Urothelium cell line (cell line): ENCODE data around the gene TH.
"Not testable (repeated sequence)": the region's sequence is repeated elsewhere in the genome, so short reads cannot be mapped to it uniquely, and the experiment has no call there.

Source experiments
- DNase-seq: peaks from one replicate; pipeline ENCODE4 v3.0.0; 2011; ENCODE audit warnings: low spot score, mixed read lengths
- FAIRE-seq: peaks from 2 replicates; lab custom pipeline; 2011; peaks lifted over from hg19 to GRCh38; lab: Jason Lieb, UNC

TH gene

DNA sequence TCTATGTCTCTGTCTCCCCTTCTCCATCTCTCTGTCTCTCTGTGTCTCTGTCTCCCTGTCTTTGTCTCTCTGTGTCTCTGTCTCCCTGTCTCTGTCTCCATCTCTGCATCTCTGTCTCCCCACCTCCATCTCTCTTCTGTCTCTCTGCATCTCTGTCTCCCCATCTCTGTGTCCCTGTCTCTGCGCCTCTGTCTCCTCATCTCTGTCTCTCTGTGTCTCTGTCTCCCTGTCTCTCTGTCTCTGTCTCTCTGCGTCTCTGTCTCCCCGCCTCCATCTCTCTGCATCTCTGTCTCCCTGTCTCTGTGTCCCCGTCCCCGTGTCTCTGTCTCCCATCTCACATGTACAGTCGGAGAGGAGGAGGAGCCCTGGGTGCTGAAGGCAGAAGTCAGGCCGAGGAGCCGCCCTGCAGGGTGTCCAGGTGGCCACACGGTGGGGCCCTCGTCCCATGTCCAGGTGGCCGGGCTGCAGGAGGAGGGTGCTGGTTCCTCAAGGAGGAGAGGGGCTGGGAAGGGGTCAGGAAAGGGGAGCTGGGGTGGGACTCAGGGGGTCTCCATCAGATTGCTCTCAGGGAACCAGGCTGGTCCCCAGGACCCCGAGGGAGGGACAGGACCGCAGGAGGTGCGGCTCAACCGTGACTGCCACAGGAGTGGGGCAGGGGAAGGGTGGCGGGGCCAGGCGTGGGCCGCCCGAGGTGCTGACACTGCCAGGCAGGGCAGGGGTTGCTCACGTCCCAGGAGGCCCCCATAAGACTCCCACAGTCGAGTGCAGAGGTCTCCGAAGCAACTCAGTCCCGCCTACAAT lies 25.6 kb upstream of the TH start:
- FAIRE-seq (no peak), DNase-seq (peak; percentile 77)

DNA sequence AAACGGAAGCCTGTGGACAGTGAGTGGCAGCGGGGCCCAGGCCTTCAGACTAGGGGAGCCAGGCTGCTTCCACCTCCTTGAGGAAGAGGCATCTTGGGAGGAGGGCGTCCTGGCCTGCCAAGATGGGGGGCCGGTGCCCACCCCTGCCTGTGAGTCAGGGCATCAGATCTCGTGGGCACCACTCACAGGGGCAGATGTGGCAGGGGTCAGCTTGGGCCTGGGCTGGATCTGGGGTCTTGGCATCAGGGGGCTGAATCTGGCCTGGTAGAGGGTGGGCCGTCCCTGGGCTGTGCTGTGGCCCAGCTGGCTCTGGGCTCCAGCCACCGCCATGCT lies 24.1 kb upstream of the TH start:
- DNase-seq (no peak), FAIRE-seq (no peak)

DNA sequence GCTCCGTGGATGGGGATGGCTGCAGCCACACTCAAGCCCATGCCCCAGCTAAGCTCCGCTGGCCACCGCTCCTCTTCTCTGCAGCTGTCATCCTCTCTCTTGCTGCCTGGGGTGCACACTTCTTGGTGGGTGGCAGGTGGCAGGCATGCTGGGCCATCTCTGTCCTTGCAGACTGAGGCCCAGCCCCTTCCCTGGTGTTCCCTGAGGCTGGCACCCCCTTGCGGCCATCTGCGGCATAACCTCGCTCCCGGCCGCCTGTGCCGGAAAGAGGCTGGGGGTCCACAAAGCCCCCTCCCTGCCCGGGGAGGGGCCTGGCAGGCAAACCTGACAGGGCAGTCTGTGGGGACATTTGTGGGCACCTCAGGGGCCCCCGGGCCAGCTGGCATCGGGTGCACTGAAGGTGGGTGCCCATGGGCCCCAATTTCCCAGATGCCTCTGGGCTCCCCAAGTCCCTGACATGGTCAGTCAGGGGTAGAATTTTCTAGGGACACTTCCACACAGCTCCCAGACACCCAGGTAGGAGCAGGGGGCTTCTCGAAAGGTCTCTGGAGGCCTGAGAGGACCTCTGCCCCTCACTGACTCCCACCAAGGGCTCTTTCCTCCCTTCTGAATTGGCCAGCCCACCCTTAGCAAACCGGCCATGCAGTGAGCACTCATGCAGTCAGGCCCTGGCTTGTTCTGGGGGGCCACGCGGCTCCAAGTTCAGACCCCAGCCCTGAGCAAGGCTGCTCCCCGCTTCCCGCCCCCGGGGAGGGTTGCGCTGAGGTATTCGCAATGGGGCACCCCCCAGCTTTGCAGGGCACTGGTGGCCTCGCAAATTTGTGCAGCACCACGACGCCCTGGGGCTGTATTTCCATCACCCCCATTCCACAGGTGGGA lies 23.5 kb upstream of the TH start:
- peak; percentile 52 for DNase-seq
- no peak for FAIRE-seq

DNA sequence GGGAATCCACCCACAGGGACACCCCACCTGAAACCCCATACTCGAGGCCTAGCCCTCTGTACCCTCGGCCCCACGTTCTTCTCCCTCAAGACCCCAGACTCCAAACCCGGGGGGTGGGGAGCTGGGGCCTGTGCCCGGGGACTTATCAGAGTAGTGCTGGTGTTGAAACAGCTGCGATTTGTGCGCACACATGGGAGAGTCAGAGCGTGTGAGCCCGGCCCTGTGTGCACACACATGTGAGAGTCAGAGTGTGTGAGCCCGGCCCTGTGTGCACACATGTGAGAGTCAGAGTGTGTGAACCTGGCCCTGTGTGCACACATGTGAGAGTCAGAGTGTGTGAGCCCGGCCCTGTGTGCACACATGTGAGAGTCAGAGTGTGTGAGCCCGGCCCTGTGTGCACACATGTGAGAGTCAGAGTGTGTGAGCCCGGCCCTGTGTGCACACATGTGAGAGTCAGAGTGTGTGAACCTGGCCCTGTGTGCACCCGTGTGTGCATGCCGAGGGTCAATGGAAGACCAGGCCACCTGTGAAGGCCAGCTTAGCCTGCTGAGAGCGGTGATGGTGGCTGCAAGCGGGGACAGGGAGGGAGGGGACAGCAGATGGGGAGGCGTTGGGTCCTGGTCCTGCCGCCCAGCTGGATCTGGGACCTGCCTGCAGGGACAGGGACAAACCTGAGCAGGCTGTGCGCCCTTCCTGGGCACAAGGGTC lies 22.4 kb upstream of the TH start:
- not testable (repeated sequence) for DNase-seq, FAIRE-seq

DNA sequence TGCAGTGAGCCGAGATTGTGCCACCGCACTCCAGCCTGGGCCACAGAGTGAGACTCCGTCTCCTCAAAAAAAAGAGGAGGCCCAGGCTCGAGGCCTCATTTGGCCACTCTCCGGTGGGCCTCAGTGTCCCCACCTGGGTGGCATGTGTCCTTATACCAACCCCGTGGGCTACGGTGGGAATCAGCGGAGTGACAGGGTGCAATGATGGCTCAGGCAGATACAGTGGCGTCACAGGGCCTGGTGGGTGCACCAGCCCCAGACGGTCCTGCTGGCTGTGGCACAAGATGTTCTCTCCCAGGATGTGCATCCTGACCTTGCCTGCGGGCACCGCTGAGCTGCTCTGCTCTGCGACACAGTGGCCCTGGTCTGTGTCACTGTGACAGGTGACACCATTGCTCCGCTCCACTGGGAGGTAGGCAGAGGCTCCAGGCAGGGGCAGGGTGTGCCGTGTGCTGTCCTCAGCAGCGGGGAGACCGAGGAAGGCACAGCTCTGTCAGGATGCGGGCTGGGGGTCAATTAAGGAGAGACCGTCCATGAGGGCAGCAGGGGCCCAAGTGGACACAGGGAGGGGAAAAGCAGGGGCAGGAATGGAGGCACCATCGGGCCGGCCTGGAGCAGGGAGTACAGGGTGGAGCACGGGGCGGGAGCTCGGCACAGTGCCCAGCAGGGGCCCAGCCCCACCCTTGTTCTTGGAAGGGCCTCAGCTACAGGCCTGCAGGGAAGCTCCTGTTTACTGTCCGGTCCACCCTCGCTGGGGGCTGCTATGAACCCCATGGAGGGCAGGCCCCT lies 21.7 kb upstream of the TH start:
- no peak for FAIRE-seq
- no peak for DNase-seq

DNA sequence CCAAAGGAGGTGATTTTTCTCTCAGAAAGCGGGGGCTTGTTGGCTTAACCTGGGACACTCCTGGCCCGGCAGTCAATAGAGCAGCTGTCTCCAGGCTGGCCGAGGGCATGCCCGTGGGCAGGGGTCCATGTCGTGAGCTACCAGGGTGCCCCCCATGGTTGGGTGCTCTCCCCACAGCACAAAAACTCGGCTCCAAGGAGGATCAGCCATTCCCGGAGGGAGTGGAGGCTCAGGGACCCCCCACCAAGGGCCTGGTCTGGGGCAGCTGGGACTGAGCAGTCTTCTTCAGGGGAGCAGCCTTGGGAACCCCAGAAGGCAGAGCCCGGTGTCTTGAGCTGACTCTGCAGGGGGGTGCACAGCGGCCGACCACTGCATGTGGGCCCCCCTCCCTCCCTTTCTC lies 20.8 kb upstream of the TH start:
- no peak for DNase-seq
- FAIRE-seq: no peak

DNA sequence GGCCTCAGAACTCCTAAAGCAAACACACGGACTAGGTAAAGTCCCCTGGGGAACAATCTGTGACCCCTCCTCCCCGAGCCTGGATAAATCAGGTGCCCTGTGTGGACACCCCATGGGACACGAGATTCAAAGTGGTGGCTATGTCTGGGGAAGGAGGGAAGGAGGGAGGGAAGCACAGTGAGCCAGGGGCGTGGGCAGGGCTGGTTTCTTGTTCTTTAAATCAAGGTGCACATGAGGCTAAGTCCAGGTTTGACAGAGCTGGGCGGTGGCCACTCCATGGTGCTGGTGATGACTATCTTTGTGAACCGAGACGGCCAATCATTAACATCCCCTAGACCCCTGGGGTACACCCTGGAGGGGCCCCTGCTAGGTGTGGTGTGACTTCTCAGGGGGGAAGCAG lies 20.3 kb upstream of the TH start:
- FAIRE-seq: no peak
- no peak for DNase-seq

DNA sequence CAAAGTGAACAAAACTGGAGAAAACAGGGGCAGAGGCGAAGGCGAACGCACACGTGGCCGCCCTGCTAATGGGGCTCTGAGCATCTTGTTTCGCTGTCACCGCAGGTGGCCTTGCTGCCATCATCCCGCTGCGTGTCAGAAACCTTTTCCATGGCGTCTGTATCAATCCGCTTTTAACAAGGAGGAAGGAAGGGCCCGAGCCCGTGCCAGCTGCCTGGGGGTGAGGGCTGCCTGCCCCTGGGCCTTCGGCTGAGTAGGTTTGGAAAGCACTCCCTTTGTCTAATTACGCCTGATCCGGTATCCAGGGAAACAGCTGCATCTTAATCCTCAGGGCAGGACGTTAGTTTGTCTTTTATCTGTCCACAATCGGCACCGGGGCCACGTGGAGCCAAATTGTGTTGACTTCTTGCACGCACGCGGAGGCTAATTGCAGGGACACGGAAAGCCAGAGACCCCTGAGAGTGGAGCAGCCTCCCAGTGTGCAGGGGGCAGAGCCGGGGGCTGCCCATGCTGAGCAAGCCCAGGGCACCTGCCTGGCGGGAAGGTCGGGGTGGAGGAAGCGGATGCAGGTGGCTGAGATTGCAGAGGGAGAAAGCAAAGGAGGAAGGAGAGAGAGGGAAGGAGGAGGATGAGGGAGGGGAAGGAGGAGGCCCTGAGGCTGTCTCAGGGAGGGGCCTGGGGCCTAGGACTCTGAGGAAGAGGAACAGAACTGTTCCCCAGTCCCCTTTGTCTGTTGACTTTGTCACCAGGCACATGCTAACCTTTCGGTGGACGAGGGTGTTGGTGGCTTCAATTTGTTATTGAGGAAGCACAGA lies 19.2 kb upstream of the TH start:
- DNase-seq (no peak), FAIRE-seq (no peak)

DNA sequence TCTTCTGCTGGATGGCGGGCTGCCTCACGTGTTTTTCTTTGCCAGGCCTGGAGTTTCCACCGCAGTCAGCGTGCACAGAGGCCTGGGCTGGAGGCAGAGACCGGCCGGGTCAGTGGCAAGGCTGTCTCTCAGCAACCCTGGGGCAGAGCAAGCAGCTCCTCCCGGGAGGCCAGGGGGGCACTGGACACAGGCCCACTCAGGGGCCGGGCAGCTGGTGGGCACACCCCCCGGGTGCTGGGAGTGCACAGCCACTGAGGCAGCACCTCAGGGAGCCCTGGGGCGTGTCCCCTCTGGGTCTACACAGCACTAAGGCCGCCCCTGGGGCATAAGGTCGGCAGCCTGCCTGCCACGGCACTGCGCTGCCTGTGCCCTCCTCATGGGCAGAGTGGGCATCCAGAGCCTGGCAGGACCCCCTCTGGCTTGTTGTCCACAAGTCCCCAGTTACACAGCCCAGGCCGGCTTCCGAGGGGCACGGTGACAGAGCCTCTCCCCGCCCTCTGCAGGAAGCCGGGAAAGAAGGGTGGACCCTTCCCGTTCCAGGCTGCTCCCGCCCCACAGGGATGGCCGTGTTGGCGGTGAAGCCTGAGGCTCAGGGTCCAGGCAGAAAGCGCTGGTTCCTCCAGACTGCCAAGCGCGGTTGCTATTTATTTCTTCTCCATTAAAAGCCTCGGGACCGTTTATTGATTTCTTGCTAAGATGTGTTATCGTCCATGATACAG lies 18.5 kb upstream of the TH start:
- no peak for DNase-seq
- no peak for FAIRE-seq

DNA sequence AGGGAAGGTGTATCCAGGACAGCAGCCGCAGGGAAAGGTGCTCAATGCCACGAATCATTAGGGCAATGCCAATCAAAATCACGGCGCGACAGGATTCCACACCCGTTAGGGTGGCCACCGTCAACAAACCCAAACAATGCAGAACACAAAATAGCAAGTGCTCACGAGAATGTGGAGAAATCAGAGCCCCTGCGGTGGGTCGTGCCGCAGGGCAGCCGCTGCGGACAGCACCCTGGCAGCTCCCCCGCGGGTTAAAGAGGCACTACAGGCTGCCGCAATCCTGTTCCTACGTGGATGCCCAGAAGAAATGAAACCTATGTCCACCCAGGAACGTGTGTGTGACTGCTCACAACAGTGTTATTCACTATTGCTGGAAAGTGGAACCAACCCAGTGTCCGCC lies 17.1 kb upstream of the TH start:
- FAIRE-seq: no peak

DNA sequence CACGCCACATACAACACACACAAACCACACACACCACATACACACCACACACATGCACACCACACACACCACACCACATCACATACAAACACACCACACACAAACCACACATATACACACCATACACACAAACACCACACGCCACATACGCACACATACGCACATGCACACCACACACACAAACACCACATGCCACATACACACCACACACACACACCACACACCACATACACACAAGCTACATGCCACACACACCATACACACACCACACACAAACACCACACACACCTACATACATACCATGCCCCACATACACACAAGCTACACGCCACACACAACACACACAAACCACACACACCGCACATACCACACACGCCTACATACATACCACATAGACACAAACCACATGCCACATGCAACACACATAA lies 15.7 kb upstream of the TH start:
- peak; percentile 99 for FAIRE-seq
- DNase-seq: no peak

More for the DNA sequence above, 17.1 kb upstream of the TH start:
- DNase-seq: no peak

DNA sequence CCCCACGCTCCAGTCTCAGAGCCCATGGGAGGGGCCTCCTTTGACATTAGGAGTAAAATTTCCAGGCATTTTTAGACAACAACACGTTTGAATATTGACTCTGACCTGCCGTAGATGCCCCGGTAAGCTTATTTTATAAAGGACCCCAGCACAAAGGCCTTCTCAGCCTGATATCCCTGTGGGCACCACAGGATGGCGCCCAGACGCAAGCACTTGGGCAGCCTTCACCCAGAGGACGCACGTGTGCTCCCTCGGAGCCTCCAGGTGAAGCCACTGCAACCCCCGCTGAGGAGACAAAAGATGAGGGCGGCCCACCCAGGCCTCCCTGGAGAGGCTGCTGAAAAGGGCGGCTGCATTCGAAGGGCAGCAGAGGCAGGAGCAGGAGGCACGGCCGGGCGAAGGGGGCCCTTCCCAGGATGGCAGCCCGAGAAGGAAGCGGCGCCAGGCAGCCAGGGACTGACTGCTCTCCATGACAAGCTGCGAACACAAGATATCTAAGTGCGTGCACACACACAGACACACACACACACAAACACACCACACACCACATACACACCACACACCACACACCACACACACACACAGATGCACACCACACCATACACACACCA lies 15.2 kb upstream of the TH start:
- no peak for FAIRE-seq
- DNase-seq: peak; percentile 61

DNA sequence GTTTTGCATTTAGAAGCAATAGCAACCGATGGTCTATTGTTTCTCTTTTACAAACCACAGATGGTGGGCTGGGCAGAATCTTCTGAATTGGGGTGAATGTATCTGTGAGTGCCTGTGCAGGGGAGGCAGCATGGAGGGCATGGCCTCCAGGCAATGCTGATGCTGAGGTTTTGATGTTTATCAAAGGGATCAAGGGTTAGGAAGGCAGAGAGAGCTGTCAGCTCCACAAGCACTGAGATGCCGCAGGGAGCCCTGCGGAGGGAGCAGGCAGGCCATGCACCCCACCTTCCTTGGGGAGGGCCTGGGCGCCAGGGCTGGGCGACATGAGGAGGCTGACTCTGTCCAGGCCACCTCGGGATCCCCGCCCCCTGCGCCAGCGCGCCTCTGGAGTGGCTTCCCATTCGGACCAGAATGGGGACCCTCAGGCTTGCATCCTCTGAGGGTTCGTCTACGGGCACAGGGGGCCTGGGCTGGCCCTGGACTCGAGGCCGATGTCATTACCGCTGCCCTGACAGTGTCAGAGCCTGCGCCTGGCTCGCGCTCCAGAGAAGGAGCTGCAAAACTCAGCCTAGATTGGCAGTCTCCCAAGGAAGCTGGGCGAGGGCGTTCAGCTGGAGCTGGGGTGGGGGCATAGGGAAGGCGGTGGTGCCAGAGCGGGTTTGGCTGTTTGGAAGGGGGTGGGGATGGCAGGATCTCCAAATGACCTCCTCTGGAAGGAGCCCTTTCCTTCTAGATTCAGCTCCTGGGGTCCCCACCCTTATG lies 13.9 kb upstream of the TH start:
- no peak for FAIRE-seq
- no peak for DNase-seq

DNA sequence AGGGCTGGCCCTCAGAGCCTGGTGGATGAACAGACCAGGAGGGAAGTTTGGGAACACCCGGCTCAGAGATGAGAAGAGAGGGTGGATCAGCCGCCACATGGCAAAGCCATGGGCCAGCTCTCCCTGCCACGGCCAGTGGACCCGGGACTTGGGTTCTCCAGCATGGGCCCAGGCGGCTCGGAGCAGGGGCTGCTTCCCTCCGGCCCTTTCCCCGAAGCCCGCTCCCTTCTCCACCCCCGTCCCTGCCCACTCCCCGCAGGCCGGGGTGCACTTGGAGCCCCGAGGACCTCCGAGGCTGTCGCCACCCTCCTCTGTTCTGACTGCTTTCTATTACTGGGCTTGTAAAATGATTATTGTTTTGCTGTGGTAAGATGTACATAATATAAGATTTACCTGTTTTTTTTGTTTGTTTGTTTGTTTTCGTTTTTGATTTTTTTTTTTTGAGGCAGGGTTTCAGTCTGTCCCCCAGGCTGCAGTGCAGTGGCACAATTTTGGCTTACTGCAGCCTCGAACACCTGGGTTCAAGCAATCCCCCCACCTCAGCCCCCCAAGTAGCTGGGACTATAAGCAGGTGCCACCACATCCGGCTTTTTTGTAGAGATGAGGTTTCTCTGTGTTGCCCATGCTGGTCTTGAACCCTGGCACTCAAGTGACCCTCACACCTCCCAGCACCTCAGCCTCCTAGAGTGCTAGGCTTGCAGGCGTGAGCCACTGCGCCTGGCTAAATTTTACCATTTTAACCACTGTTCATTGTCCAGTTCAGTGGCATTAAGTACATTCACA lies 11.3 kb upstream of the TH start:
- FAIRE-seq (no peak), DNase-seq (no peak)

DNA sequence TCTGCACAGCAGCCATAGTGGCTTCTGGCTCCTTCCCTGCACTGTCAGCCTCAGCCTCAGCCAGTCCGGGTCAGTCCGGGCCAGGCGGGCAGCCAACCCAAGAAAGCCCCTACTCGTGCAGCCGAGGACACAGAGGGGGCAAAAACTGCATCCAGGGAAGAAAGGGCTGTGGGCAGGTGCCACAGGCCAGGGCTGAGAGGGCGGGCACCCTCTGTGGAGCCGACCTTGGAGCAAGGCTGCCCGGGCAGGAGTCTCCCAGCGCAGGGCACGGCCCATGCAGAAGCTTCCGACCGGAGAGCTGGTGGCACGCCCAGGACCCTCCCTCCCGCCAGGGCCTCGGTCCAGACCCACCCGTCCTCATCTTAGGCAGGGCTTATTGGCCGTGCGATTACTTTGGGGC lies 10.5 kb upstream of the TH start:
- no peak for DNase-seq
- no peak for FAIRE-seq

DNA sequence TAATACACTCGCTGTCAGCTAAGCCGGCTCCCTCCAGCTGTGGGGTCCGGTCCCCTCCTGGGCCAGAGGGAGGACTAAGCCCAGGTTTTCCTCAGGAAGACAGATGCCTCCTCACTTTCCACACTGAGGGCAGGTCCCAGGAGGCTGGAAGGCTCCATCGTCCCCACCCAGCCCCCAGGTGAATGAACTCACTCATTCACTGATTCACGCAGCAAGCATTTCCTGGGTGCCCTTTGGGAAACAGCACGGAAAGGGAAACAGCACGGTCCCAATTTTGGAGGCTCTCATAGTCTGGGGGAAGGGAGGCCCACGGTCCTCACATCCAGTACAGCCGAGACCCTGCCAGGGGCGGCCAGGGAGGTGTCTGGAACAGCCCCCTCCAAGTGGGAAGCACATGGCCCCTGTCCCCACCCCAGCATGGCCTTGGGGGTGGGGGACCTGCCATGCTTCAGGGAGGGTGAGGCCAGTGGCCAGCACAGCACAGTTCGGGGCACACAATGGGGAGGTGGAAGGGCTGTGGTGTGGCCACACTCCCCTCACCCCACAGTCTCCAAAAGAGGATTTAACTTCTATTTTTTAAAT lies 9.3 kb upstream of the TH start:
- FAIRE-seq: no peak
- no peak for DNase-seq

DNA sequence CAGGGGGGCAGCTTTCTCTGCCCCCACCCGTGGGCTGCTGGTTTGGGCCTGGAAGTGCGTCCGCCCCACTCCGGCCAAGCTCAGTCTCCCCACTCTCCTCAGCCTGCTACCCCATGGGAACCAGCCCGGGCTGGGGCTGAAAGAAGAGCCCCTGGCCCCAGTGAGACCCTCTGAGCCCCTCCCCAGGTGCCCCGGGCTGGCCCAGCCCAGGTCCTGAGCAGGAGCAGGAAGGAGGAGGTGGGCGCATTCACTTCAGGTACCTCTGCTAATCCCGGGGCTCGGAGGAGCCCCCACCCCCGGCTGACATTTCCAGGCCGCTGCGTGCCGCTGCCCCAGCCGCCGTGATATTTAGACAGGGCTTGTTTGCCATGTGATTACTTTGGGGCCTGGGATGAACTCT lies 8.7 kb upstream of the TH start:
- DNase-seq: no peak
- no peak for FAIRE-seq
